HG03280 (cell line): Measurements from ENCODE around the gene PILRA.
"Not testable (repeated sequence)": the region's sequence is repeated elsewhere in the genome, so short reads cannot be mapped to it uniquely, and the experiment has no call there.

Experiments
- ATAC-seq: cut with Tn5 transposase; IDR thresholded peaks from one replicate; pipeline ENCODE4 v1.9.1; 2021; ENCODE audit warnings: mild to moderate bottlenecking, moderate library complexity; ENCODE audit not compliant: unreplicated experiment

Gene PILRA

DNA sequence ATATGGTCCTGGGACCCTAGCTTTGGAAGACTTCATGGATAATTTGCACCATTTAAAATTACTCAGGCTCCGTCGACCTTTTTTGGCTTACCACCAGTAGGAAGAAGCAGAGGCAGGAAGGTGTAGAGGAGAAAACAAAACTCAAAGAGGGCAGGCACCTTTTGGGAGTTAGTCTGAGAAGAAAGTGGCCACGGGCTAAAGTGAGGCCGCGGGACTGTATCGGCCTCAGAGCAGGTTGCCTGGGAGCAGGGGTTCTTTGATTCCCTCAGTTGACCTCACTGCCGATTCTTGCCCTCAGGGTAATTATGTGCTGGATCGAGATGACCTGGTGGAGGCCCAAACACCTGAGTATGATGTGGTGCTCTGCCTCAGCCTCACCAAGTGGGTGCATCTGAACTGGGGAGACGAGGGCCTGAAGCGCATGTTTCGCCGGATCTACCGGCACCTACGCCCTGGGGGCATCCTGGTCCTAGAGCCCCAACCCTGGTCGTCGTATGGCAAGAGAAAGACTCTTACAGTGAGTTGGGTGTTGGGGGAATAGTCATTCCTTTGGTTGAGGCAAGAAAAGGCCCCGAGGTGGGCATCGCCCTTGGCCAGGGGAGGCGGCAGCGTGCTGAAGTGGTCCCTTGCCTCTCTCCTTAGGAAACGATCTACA, 59.5 kb downstream of the PILRA start:
- ATAC-seq, result no peak

DNA sequence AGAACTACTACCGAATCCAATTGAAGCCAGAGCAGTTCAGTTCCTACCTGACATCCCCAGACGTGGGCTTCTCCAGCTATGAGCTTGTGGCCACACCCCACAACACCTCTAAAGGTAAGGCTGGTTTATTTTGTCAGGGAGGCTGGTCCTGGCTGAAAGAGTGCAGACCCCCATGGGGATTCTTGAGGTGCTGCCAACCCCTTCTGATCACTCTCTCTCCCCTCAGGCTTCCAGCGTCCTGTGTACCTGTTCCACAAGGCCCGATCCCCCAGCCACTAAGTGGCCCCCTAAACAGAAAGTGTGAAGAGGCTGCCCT, 59.9 kb downstream of the PILRA start:
- ATAC-seq, result no peak

DNA sequence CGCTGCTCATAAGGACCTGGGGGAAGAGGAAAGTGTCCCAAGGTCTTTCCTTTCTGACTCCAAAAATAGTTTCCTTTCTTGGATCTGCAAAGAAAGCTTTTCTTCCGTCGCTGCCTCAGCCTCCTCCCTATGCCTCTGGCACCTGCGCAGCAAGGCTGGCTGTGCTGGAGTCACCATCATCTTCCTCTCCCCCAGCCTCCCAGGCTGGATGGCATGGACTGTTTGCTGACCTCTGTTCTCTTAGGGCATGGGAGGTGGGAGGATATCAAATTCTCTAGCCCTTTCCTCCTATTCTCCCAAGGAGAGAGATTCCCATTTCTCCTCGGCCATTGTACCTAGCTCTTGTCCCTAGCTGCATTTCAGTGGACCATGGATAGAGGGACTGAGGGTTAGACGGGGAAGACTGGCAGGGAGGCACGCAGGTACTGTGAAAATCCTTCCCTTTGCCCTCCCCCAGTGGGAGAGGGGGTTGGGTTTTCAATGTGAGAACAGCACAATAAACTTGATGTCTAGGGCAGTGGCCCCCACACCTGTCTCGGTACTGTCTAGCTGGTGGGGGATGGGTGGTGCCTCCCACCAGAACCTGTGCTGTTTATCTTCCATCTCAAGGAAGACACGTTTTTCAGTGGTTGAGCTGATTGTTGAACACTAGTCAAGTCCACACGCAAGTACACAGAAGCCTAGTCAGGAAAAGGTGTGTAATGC, 60.5 kb downstream of the PILRA start:
- no peak for ATAC-seq

DNA sequence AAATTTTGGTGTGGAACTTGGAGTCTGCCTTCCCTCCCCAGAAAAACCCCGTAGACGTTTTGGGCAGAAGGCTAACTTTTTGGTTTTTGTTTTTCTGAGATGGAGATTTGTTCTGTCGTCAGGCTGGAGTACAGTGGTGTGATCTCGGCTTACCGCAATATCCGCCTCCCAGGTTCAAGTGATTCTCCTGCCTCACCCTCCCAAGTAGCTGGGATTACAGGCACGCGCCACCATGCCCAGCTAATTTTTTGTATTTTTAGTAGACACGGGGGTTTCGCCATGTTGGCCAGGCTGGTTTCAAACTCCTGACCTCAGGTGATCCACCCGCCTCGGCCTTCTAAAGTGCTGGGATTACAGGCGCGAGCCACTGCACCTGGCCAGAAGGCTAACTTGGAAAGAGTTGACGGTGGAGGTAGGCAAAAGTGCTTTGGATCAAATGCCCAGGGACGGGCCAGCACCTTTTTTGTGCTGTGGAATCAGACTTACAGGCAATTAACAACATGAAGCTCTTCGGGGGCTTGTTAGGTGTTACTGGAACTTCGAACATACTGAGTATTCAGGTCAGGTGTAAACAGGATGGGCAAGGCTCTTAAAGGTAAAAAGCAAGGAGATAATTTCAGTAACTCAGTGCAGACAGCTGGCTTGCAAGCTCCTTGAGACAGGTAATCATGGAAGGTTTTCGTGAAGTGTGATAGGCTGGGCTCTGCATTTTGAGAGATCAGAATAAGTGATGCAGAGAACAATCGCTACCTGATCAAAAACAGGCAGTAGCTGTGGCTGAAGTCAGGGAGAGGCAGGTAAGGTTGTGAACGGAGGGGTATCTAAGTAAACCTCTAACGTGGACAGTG, 61.2 kb downstream of the PILRA start:
- ATAC-seq, result no peak

DNA sequence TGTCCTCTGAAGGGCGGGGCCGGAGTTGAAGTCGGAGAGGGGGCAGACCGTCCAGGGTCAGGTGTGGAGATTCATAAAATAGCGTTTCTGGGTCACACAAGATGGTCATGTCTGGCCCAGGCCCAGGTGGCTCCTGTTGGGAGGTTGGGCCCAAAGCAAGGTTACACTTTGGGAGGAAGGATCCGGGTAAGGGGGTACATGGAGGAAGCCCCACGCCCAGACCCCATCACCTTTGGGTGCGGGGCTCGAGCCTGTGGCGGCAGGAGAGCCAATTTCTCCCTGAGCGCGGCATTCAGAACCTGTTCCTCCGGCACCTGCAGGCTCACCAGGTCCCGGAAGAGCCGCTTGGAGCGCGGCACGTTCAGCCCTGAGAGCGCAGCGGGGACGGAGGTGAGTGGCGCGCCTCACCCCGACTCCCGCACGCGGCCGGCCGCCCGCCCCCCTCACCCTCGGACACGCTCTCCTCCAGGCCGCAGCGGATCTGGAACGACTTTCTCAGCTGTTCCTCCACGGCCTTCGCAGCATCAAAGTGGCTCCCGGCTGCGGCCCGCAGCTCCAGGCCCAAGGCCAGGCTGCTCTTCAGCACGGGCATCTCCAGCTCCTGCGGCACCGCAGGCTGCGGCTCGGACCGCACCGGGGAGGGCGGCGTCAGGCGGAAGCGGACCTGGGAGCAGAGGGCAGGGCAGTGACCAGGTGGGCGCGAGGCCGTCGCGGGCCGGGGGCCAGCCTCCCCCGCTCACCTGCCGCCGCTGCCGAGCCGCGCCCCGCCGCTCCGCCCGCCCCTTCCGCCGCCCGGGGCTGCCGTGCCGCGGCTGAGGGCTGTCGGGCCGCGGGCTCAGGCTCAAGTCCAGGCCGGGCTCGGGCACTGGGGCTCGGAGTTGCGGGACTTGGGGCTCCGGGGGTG, 62.4 kb downstream of the PILRA start:
- ATAC-seq, result peak; percentile 29

DNA sequence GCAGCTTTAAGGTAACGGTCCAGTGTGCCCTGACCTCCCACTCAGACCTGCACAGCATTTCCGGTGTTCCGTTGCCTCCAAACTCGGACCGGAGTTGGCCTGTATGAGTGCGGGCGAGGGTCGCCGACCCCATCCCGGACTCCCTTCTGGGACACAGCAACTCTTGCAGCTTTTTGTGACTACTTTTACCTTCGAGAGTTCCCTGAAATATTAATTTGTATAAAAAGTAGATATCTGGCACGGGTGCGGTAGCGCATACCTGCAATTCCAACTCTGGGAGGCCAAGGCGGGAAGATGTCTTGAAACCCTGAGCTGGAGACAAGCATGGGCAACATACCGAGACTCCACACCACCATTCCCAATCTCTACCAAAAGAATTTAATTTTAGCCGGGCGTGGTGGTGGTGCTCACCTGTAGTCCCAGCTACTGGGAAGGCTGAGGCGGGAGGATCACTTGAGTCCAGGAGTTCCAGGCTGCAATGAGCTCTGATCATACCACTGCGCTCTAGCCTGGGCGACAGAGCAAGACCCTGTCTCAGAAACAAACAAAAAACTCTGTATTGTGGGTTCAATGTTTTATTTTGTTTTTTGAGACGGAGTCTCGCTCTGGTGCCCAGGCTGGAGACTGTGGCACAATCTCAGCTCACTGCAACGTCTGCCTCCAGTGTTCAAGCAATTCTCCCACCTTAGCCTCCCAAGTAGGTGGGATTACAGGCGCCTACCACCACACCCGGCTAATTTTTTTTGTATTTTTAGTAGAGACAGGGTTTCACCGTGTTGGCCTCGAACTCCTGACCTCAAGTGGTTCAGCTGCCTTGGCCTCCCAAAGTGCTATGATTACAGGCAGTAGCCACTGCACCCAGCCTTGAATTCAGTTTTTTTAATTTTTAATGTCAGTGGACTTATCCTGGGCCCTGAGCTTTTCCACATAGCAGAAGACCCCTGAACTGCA, 64.1 kb downstream of the PILRA start:
- ATAC-seq, result no peak

DNA sequence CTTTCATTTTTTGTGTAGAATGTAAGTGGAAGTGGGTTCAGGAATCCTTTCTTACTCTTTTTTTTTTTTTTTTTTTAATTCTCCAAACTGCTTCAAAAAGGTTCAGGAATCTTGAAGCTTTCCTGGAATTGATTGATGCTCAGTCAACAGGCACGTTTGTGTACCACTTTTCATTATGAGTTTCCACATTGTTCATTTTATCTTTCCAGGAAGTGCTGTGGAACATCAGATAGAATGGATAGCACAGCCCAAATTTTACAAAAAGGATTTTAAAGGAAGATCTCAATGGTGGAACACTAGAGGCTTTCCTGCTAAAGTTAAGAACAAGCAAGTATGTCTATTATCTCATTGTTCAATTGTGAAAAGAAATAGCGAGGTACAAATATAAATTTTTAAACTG, 64.9 kb downstream of the PILRA start:
- no peak for ATAC-seq

DNA sequence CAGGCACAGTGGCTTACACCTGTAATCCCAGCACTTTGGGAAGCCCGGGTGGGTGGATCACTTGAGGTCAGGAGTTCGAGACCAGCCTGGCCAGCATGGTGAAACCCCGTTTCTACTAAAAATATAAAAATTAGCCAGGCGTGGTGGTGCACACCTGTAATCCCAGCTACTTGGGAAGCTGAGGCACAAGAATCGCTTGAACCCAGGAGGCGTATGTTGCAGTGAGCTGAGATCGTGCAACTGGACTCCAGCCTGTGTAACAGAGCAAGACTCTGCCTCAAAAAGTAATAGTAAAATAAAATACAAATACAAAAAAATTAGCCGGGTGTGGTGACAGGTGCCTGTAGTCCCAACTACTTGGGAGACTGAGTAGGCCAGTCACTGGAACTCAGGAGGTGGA, 65.4 kb downstream of the PILRA start:
- ATAC-seq, result not testable (repeated sequence)

DNA sequence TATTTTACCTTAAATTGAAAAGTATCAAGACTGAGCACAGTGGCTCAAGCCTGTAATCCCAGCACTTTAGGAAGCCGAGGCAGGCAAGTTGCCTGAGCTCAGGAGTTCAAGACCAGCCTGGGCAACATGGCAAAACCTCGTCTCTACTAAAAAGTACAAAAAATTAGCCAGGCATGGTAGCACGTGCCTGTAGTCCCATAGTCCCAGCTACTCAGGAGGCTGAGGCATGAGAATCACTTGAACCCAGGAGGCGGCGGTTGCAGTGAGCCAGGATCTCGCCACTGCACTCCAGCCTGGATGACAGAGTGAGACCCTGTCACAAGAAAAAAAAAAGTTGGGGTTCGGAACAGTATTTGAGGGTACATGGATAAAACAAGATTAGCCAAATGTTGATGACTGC, 66.0 kb downstream of the PILRA start:
- not testable (repeated sequence) for ATAC-seq

DNA sequence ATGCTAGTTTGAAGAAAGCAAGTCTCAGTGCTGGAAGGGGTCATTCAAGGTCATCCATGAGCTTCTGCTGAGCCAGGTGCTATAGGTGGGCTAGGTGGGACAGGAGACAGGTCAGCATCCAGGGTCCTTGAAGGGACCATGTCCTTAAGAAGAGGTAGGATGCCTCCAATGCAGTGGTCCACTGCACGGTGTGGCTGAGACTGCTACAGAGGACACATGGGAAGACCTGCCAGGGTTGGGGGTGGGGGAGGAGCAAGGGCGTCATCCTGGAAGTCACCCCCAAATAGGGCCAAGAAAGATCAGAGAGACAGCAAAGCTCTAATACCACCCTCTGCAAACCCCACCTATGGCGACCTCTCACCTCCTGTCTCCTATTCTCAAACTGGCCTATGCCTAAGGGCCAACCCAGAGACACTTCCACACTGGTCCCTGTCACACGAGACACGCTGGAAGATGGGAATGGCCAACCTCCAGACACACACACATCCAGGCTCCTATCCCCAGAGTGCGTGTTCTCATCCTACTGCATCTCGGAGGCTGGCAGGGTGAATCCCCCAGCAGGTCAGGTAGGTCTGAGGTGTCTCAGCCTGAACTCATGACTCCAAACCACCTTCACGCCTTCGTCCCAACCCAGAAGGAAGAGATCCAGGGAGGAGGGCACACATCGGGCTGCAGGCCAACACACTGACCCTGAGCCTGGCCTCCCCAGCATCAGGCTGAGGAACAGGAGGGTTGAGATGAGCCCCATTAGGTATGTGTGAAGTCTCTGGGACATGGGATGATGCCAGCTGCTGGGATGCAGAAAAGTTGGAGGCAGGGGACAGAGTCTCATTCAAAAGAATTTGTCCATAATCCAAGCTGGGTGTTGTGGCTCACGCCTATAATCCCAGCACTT, 68.6 kb downstream of the PILRA start:
- no peak for ATAC-seq

DNA sequence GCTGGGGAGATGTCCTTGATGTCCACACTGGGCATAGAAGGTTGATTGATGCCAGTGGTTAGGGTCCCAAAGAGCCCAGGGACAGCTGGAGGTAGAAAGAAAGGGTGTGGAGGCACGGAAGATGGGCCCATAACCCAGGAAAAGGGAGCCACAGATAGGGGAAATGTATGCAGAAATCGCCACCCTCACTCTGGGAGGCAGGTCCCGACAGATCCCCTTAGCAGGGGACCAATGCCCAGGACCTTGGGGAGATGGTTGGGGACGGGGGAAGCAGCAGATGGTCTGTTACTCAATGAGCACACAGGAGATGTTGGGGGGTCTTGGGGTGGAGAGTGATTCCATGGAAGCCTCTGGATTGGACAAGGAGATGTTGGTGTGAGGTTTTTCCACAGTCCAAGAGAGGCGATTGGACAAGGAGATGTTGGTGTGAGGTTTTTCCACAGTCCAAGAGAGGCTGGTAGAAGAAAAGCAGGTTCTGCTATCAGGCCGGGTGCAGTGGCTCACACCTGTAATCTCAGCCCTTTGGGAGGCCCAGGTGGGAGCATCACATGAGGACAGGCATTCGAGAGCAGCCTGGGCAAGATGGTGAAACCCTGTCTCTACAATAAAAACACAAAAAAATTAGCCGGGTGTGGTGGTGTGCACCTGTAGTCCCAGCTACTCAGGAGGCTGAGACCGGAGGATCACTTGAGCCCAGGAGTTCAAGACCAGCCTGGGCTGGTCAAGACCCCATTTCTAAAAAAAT, 70.0 kb downstream of the PILRA start:
- no peak for ATAC-seq

DNA sequence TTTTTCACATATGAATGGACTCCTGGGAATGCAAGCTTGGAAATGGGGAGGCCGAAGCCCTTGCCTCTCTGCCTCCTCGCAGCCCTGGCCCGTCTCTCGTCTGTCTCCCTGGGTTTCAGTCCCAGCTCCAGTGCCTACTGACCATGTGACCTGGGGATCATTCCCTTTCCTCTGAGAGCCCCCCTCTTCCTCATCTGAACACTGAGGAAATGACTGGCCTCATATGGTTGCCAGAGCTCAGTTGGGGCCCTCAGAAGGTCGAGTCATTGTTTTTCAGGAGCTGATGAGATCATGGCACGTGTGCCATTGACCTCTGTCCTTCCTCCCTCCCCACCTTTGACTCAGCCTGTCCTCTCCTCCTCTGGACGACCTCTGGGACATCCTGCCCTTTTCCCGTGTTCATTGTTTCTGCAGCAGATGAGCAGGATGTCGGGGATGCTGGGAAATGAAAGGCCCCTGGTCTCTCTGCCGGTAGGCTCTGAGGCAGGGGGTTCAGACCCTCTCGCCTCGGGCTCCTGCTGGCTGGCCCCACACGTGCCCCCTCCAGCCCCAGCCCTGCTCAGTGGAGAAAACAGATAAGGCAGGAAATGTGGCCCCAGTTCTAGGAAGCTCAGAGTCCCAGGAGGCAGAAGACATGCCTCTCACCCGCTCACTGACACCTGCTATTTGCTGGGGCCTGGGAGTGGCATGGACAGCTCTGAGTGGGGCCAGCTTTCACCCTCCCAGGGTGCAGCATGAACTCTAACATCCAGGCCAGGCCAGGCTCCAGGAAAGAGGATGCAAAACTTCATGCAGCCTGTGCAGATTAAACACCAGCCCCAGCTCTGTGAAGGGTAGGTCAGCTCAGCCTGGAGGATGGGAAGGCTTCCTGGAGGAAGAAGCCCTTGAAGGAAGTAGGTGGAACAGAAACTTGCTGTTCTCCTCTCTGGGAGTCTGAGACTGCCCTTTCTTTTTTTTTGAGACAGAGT, 71.3 kb downstream of the PILRA start:
- ATAC-seq, result no peak

DNA sequence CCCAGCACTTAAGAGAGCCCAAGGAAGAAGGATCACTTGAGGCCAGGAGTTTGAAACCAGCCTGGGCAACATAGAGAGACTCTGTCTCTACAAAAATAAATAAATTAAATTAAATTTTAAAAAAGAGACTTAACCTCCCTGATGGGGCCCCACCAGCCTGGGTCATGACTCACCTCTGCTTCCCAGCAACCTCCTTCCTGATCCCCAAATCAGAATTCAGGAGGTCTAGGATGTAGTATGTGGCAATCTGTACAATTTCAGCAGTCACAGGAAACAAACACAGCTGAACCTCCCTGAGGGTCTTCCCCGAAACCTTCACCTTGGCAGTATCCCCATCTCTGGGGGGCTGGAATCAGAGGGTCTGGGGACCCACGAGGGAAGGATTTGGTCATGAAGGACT, 72.8 kb downstream of the PILRA start:
- no peak for ATAC-seq

DNA sequence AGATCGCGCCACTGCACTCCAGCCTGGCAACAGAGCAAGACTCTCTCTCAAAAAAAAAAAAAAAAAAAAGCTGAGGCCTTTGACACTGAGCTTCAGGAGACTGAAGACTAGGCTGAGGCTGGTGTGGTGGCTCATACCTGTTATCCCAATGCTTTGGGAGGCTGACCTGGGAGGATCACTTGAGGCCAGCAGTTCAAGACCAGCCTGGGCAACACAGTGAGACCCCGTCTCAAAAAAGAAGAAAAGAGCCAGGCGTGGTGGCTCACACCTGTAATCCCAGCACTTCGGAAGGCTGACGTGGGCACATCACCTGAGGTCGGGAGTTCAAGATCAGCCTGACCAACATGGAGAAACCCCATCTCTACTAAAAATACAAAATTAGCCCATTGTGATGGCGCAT, 74.1 kb downstream of the PILRA start:
- ATAC-seq, result not testable (repeated sequence)

DNA sequence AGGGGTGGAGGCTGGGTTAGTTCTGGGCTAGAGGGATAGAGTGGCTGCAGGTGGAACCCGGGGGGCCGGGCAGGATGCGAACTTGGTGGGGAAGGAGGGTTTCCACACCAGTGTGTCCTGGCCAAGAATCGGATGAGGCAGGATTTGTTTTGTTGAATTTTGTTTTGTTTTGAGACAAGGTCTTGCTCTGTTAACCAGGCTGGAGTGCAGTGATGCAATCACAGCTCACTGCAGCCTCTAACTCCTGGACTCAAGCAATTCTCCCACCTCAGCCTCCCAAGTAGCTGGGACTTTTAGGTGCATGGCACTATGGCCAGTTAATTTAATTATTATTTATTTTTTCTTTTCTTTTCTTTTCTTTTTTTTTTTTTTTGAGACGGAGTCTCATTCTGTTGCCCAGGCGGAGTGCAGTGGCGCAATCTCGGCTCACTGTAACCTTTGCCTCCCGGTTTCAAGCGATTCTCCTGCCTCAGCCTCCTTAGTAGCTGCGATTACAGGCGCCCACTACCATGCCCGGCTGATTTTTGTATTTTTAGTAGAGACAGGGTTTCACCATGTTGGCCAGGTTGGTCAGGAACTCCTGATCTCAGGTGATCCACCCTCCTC, 76.0 kb downstream of the PILRA start:
- ATAC-seq, result no peak
